Stimulated activated CD4-positive, alpha-beta T cell treated with anti-CD3 and anti-CD28 coated beads, Interleukin-15, amount 100 ng/mL, for 1 hour (primary cell): Measurements from ENCODE around the gene CRYM.
"Not testable (repeated sequence)": the region's sequence is repeated elsewhere in the genome, so short reads cannot be mapped to it uniquely, and the experiment has no call there.

Experiments
- DNase-seq, 2 donors: peaks; one replicate each; pipeline ENCODE4 v3.0.0-alpha.2; 2020; ENCODE audit warnings: low read depth in 1 of 2, low spot score in 1 of 2

CRYM gene

DNA sequence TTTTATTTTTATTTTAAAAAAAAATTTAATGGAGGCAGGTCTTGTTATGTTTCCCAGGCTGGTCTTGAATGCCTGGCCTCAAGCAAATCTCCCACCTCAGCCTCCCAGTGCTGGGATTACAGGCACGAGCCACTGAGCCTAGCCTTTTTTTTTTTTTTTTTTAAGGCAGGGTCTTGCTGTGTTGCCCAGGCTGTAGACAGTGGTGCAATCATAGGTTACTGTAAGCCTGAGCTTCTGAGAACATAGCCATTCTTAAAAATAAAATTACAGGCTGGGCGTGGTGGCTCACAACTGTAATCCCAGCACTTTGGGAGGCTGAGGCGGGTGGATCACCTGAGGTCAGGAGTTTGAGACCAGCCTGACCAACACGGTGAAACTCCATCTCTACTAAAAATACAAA lies 29.9 kb downstream of the CRYM start:
- DNase-seq: not testable (repeated sequence)

DNA sequence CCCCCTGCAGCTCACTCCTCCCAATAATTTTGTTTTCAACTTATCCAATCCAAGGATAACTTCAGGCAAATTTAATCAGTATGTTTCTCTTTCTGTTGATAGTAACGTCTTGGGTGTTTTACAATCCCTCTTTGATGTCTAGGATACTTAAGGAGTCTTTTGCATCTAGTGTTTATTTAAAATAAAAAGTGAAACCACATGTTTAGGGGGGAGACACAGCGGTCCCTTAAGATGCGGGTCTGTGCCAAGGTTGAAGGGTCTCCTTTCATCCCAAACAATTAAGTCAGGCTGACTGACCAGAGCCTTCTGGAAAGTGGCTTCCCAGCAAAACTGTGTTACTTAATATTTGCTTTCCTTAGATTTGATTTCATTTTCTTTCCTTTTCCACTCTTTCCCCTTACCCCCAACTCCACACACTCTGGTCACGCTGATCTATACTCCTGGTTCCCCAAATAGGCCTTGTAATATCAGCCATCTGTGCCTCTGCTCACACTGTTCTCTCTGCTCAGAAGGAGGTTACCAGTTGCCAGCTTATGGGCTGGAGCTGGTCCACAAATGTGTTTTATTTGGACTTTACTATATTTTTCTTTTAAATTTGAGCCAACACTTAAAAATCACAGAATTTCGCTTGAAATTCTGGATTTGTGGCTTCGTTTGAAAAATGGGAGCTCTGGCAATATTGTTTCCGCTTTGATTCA lies 33.4 kb downstream of the CRYM start:
- DNase-seq: no peak

GRCh38 chr16:21242756-21243155 lies 35.3 kb downstream of the CRYM start:
- no peak for DNase-seq

- no peak for DNase-seq
These were observed 38.4 kb downstream of the CRYM start for GRCh38 chr16:21239646-21240045.

GRCh38 chr16:21236831-21237230 lies 41.3 kb downstream of the CRYM start:
- no peak for DNase-seq

- no peak for DNase-seq
These were observed 42.9 kb downstream of the CRYM start for GRCh38 chr16:21235199-21235585.

DNA sequence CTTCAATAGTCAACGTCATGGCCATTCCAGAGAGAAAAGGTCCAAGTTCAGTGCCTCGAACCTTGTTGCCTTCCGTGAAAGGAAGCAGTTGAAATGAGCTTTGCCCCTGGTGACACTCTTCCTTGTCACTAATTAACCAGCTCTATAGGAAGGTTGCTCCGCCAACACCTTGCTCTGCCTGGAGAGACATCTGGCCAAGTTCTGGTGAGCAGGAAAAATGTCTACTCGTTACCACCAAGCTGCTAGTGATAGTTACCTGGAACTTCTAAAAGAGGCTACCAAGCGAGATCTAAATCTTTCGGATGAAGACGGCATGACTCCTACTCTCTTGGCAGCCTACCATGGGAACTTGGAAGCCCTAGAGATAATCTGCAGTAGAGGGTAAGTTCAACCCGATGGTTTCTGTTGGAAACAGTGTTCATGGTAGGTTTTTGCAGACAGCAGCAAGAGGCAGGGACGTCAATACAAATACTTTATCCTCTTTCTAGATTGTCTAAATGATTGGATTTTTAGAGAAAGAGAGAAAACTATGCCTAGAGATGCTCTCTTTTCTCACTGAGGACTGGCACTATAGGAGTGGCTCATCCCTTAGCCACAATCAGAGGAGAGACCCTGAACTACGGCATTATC lies 44.5 kb downstream of the CRYM start, which contains the start of gene ANKS4B:
Gene ANKS4B (plus strand): TSS at position 179 of the 630 bp plus-strand sequence. CDS start 39 bp downstream, at position 218.
- no peak for DNase-seq

- DNase-seq: no peak
These were observed 45.0 kb downstream of the CRYM start for GRCh38 chr16:21233045-21233520.

- no peak for DNase-seq
These were observed 49.7 kb downstream of the CRYM start for GRCh38 chr16:21228361-21228872.

DNA sequence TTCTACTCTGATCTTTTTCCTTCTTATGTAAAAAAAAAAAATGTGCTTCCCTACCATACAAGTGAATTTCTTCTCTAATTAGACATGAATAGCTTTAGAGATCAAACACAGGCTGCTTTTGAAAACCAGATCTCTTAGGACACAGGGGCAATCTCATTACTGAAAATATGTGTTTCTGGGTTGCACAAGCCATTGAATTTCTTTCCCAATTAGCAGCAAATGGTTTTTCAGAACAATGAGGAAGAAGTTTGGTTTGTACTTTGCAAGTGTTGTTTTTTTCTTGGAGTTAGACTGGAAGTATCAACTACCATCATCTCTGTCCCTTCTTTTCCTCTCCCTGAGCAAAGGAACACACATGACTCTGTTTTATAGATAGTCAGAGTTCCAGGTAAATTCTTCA lies 50.2 kb downstream of the CRYM start:
- DNase-seq: no peak

GRCh38 chr16:21226749-21227148 lies 51.3 kb downstream of the CRYM start:
- DNase-seq: no peak

DNA sequence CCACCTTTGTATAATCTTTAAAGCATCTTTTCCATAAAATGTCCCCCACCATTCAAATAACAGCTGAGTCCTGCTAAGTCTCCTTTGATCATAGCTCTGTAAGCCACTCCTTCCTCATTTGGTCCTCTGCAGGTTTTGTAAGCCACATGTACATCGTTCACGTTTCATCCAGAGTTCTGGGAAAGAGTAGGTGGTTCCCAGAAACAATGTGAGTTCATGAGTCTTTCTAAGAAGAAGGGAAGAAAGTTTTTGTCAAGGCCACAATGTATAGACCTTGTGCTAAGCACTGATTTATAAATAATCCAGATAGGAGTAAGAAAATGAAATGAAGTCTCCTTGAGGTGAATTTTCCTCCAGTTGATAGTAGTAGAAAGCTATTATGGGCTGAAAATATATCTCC lies 53.3 kb downstream of the CRYM start:
- no peak for DNase-seq

- DNase-seq: no peak
These were observed 54.3 kb downstream of the CRYM start for GRCh38 chr16:21223787-21224186.

- DNase-seq: no peak
These were observed 55.4 kb downstream of the CRYM start for GRCh38 chr16:21222495-21223337.

- DNase-seq: no peak
These were observed 58.5 kb downstream of the CRYM start for GRCh38 chr16:21219551-21219950.

DNA sequence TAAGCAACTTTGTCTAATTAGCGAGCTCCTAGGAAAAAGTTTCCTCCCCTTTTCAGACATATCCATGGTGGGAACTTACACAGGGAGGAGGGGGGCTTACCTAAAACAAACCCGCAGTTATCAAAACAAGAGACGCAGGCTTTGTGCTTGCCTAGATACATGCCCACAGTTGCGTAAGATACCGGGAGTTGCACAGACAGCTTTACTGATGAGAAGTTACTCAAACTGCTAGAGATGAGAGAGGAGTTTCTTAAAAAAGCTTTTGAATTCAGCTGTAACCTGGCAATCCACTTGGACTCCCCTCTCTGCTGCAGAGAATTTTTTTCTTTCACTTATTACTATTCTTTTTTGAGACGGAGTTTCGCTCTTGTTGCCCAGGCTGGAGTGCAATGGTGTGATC lies 59.9 kb downstream of the CRYM start:
- DNase-seq: no peak

DNA sequence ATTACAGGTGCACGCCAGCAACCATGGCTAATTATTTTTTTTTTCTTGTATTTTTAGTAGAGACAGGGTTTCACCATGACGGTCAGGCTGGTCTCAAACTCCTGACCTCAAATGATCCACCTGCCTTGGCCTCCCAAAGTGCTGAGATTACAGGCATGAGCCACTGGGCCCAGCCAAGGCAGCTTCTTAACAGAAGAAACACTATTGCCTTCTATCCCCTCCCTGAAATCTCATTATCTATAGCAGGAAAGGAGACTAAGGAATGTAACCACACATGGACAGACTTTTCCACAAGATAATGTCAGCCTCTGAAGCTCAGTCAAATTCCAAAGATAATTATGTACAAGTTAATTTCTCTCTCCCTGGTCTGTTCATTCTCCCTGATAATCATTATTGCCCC lies 61.0 kb downstream of the CRYM start:
- DNase-seq: no peak

DNA sequence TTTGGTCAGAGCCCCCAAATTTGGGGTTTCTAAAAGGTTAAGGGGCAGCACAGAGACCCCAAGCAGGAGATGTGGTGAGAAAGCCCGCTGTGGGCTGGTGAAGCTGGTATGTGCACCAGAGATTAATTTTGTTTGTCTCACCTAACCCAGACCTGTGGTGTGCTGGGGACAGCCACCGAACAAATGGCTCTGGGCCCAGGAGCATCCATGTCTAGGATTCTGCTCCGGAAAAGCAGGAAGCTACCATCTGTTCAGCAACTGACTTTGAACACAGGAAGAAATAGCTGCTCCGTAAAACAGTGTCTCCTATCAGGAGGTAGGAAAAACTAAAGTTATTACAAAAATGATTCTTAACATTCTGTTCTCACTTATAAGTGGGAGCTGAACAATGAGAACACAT lies 64.0 kb downstream of the CRYM start:
- DNase-seq: no peak

- DNase-seq: no peak
These were observed 66.6 kb downstream of the CRYM start, which contains the start of gene ZP2 for GRCh38 chr16:21211486-21211885. Gene ZP2 (minus strand): TSS chr16:21211574. CDS start chr16:21211547, 27 bp downstream.
